NCI-H748 treated with DMSO at 0.1 percent for 48 hours (cell line): ENCODE measurements around the gene INPP5A.
"Not testable (repeated sequence)": the region's sequence is repeated elsewhere in the genome, so short reads cannot be mapped to it uniquely, and the experiment has no call there.

Experiments used
- DNase-seq: peaks from one replicate; lab custom pipeline; 2025; lab: John Stamatoyannopoulos, UW

The INPP5A gene

GRCh38 chr10:132548869-132549268 is 11.3 kb downstream of the INPP5A start:
- no peak for DNase-seq

GRCh38 chr10:132549371-132549770 is 11.8 kb downstream of the INPP5A start:
- no peak for DNase-seq

- DNase-seq, result no peak
Observed at GRCh38 chr10:132550366-132551092, 12.9 kb downstream of the INPP5A start.

GRCh38 chr10:132551093-132551807 is 13.7 kb downstream of the INPP5A start:
- no peak for DNase-seq

- DNase-seq, result no peak
Observed at GRCh38 chr10:132551808-132552130, 14.2 kb downstream of the INPP5A start.

- DNase-seq, result not testable (repeated sequence)
Observed at GRCh38 chr10:132552635-132553034, 15.0 kb downstream of the INPP5A start.

GRCh38 chr10:132553568-132553967 is 16.0 kb downstream of the INPP5A start:
- not testable (repeated sequence) for DNase-seq

- no peak for DNase-seq
Observed at GRCh38 chr10:132554053-132554990, 16.7 kb downstream of the INPP5A start.

- DNase-seq, result no peak
Observed at GRCh38 chr10:132554991-132555647, 17.5 kb downstream of the INPP5A start.

- no peak for DNase-seq
Observed at GRCh38 chr10:132555648-132556575, 18.3 kb downstream of the INPP5A start.

- DNase-seq, result no peak
Observed at GRCh38 chr10:132556994-132557441, 19.4 kb downstream of the INPP5A start.

- DNase-seq, result no peak
Observed at GRCh38 chr10:132557696-132558515, 20.3 kb downstream of the INPP5A start.

- DNase-seq, result no peak
Observed at GRCh38 chr10:132558516-132559413, 21.2 kb downstream of the INPP5A start.

- DNase-seq, result no peak
Observed at GRCh38 chr10:132559538-132559937, 22.0 kb downstream of the INPP5A start.

GRCh38 chr10:132560241-132560731 is 22.7 kb downstream of the INPP5A start:
- no peak for DNase-seq

GRCh38 chr10:132562177-132562915 is 24.8 kb downstream of the INPP5A start:
- DNase-seq, result no peak

- DNase-seq, result no peak
Observed at GRCh38 chr10:132562916-132563456, 25.4 kb downstream of the INPP5A start.
